ENCODE results near the gene ATP2B1.
"Not testable (repeated sequence)": the region's sequence is repeated elsewhere in the genome, so short reads cannot be mapped to it uniquely, and the experiment has no call there.

The ATP2B1 gene
- 150 to 289 reads per million in 2 donors for total RNA-seq

DNA sequence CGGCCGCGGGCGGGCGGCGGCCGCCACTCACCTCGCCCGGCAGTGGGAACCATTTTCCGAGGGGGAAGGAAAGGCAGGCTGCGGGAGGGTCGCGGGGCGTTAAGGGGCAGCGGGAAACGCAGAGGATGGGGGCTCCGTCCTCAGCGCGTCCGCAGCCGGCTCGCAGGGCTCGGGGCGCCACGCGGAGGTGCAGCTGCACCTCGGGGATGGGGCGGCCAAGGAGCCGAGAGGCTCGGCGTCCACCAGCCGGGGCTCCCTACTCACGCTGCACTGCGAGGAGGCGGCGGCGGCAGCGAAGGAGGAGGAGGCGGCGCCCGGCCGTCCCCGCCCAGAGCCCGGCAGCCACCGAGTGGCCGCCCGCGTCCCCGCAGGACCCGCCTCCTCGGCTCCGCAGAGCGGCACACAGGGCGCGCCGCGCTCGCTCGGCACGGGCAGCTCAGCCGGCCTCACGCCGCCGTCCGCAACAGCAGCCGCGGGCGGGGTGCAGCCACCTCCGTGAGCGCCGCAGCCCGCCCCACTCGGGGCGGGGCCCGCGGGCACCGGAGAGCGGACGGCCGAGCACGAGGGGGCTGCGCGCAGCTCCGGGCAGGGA is at the start of gene ATP2B1:
Gene ATP2B1, minus strand, starts transcription at position 274 of the 592 bp plus-strand sequence. CDS start 52,952 bp downstream, outside the sequence.
- DNase-seq, result peak; percentile 75

GRCh38 chr12:89757987-89758386 is 49.3 kb upstream of the ATP2B1 start:
- DNase-seq, result not testable (repeated sequence)

DNA sequence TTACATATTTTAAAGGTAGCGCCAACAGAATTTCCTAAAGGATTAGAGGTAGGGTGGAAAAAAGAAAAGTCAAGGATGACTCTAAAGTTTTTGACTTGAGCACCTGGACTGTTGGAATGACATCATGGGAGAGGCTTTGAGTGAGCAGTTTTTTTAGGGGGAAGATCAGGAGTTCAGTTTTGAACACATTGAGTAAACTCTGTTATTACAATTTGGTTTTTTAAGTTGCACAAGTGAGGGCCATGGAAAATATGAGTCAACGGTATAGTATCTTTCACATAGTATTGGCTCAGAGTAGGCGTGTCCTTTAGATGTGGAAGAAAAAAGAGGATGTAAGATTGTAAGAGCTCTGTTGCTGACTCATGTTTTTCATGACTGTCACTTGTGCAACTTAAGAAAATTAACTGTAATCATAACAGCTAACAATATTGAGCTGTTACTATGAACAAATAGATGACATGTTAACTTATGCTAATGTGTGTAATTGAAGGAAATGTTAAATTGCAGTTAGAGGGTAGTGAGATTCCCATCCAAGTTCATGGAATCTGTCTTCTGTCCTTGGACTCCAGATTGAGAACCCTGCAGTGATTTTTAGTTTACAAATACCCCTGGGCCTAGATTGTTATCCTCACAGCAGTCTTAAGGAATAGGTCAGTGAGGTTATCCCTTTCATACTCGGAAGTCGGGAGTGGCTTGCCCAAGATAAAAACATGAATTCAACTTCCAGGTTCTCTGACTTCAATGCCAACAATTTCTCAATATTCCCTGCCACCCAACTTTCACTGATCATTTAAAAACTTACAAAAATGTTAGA is 48.2 kb upstream of the ATP2B1 start:
- no peak for DNase-seq

DNA sequence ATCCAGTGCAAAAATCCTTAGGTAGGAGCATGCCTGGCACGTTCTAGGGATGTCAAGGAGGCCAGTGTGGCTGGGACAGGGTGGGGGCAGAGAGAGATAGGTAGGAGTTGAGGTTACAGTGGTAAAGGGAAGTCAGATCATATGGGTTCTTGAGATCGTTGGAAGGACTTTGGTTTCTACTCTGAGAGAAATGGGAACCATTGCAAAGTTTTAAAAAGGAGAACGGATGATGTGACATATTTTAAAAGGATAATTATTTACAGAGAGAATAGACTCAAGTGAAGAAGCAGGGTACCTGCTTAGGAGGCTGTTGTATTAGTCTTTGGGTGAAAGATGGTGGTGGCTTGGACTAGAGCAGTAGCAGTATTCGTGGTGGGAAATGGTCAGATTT is 47.6 kb upstream of the ATP2B1 start:
- DNase-seq, result no peak

DNA sequence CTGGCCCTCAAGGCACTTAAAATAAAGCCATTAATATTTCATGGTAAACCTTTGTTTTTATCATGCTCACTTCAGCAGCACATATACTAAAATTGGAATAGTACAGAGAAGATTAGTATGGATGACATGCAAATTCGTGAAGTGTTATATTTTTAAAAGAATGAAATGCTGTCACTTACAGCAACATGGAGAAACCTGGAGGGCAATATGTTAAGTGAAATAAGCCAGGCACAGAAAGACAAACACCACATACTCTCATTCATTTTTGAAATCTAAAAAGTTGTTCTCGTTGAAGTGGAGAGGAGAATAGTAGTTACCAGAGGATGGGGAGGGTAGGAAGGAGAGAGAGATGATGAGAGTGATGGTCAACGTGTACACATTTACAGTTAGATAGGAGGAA is 45.4 kb upstream of the ATP2B1 start:
- DNase-seq, result no peak

DNA sequence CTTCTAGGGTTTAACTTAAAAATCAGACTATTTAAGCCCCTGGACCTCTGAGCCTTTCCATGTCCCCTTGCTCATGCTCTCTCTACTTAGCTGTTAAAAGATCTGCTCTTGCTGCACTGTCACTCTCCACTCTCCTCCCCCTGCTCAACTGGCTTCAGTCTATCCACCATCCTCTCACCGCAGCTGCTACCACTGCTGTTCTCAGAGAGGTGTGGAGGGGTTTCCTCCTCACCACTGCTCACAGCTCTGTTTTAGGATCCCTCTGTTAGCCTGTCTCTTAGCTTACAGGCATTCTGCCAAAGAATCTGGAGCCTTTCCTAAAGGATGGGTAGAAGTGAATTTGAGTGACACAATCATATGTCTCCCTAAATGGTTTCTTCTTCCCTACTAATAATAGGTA is 43.7 kb upstream of the ATP2B1 start:
- DNase-seq, result no peak

DNA sequence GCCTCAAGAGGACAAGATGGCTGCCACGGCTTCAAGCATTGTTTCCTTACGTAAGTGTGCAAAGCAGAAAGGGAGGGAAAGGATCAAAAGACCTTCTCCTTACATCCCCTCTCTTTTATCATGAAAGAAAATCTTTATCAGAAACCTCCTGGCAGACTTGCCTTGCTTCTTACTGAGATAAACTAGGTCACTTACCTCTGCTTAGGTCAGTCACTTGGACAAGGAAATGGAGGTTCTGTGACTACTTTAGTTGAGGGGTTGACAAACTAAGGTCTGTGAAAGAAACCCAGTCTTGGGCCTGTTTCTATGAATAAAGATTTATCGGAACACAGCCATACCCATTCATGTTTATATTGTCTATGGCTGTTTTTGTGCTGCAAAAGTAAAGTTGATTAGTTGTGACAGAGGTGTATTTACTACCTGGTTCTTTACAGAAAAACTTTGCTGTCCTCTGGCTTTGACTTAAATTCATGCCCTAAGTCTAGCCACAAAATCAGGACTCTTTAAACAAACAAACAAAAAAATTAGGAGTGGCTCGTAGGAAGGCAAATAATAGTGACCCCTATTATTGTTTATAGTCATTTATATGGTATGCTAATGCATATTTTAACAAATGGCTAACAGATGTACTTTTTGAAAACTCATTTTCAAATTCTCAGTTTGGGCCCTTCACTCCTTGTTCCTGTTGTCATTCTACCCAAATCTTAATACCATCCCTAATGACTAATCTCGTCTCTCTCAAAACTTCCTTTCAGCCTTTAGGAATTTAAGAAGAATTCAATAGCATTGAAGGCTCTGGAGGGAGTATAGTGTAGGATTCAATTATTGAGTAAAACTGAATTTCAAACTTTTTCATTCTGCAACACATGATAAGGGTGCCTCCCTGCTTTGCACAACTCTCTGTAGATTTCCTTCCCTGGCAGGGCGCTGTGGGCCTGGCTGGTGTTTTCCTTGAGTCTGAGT is 42.0 kb upstream of the ATP2B1 start:
- DNase-seq, result no peak

- DNase-seq, result no peak
Measured at GRCh38 chr12:89748791-89749190, 40.2 kb upstream of the ATP2B1 start.

DNA sequence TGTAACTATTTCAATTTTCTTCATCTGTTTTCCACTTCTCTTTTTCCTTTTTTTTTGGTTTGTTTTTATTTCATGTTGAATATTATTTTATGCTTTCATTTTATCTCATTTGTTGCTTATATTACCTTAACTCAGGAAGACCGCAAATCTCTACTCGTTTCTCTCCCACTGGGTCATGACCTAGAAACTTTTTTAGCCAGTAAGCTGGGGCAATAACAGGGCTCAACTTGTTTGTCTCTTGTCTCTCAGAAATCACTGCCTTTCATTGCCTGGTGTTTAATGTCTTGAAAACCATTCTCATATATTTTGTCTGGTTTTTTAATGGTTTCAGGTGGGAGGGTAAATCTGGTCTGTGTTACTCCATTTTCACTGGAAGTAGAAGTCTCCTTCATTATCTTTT is 36.6 kb upstream of the ATP2B1 start:
- no peak for DNase-seq

DNA sequence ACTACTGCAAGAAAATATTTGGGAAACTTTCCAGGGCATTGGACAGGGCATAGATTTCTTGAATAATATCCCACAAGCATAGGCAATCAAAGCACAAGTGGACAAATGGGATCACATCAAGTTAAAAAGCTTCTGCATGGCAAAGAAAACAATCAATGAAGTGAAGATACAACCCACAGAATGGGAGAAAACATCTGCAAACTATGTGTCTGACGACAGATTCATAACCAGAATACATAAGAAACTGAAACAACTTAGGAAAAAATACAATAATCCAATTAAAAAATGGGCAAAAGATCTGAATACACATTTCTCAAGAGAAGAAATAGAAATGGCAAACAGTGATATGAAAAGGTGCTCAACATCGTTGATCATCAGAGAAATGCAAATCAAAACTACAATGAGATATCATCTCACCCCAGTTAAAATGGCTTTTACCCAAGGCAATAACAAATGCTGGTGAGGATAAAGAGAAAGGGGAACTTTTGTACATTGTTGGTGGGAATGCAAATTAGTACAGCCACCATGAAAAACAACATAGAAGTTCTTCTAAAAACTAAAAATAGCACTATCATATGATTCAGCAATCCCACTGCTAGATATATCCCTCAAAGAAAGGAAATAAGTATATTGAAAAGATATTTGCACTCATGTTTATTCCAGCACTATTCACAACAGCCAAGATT is 33.8 kb upstream of the ATP2B1 start:
- no peak for DNase-seq

GRCh38 chr12:89740943-89741342 is 32.3 kb upstream of the ATP2B1 start:
- no peak for DNase-seq

GRCh38 chr12:89736995-89737394 is 28.4 kb upstream of the ATP2B1 start:
- DNase-seq, result no peak

GRCh38 chr12:89733579-89734201 is 25.1 kb upstream of the ATP2B1 start:
- no peak for DNase-seq

DNA sequence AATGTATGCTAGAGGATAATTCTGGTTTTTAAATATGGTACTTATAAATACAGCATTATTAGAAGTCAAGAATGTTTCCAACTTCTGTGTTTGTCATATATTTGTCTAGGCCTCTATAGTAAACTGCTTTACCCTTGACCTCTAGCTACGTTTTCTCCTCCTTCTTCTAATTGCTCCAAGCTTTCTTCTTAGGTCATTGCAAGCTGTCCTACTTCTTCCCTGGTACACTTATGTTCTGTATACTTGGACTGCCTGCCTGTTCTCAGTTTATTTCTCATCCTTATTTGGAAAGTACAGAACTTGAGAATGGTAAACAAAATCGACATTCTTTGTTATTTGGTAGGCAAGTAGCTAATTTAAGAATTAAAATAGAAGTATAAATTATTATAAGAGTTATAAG is 23.9 kb upstream of the ATP2B1 start:
- DNase-seq, result no peak

DNA sequence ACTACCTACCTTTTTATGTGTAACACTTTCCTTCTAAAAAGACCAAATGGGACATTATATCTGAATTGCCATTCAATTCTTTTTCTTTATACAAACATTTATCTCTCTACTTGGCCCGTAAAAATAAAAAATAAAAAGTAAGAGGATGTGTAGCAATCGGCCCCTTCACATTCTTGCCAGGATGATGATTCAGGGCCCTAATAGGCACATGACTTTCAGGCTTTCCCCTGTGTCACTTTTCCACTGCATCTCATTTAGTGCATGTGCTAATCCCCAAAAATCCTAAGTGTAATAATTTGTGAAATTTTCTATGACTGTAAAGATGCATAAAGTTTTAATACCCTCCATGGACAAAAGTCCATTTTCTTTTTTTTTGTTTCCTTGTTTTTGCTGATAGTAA is 23.0 kb upstream of the ATP2B1 start:
- DNase-seq, result no peak

GRCh38 chr12:89731089-89731488 is 22.5 kb upstream of the ATP2B1 start:
- no peak for DNase-seq

DNA sequence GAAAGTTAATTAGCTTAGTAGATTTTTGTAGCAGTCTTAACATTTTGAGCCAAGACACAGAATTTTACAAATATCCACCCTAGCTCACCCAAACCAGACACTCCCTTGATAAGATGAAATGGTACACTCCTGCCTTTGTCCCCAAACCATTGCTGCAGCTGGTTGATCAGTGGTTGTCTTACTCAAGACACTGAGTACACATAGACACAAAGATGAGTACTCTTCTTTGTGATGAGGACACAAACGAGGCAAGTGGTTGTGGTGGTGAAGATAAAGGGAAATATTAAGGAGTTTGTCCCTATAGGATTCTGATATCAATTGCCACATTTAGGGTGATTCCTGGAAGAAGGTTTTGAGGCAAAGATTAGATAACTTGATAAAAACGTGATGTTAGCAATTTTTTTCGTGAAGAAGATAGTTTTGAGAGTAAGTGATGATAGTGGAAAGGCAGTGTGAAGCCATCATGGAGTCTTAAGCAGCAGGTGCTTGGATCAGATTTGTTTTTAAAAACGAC is 21.4 kb upstream of the ATP2B1 start:
- DNase-seq, result no peak

GRCh38 chr12:89723276-89723675 is 14.6 kb upstream of the ATP2B1 start:
- no peak for DNase-seq

DNA sequence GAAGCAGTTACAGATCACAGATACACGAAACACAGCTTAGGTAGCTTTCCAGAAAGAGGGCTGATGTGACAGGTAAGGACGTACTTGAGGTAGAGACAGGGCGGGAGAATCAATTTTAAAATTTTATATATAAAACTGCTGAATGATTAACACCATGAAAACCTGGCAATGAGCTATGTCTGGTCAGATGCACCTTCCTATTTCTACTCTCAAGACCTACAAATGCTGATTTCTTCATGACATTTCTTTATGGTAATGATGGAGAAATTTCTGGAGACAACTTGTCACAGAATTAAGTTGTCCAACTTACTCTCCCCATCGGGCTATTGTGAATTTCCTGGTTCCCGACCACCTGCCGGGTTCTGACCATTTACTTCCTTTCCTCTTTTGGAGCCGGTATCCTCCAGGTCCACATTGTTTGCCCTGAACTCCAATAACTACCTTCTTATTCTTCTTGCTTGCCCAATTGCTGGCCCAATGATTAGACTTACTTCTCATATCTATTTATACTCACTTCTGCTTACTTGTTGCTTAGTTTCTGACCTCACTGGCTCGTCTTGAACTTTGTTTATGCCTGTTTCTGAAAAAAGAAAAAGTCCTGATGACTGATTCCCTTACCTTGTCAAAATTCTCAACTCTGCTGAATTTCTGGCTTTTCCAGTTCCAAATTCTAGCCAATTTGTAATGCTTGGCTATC is 12.8 kb upstream of the ATP2B1 start:
- DNase-seq, result no peak

GRCh38 chr12:89717759-89718523 is 9.3 kb upstream of the ATP2B1 start:
- DNase-seq, result no peak

DNA sequence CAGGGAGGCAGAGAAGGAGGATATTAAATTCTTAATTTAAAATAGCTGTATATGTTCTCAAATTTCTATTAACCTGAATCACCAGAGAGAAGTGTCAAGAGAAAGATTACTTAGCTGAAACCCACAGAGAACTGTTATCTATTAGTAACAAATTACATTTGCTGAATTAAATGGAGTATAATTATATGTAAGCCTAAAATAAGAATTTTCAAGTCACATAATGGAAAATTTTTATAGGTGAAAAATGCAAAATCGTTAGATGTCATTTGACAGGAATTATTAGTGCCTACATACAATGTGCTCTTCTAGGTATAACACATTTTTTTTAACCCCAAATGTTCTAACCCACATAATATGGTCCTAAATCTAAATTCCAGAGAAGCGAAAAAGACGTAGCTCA is 4.1 kb upstream of the ATP2B1 start:
- DNase-seq, result no peak

Data from T-helper 9 cell (primary cell).